GM12878 (cell line): Measurements from ENCODE around the gene PARP8. TPM values are rescaled to one million over a fixed set of nuclear protein-coding genes. Genes with fewer than 3 reads are reported as not detected.

Source experiments
- ATAC-seq: fragments of 200-7000 bp; cut with Tn5 transposase; 3 replicates; pipeline ENCODE4 v1.9.1; 2020; ENCODE audit warnings: mild to moderate bottlenecking, moderate library complexity
- BruUV-seq: library from RNA; stranded (reverse); fragments of 400-500 nt; replicated peaks from 2 replicates; lab custom pipeline; 2021; lab: Mats Ljungman, UMichigan
- CTCF ChIA-PET: fragments of 300-600 bp; sonication (Branson Sonifier 250); formaldehyde crosslinking; extraction: SDS; loops from one replicate; lab custom pipeline; 2021; ENCODE audit warnings: inconsistent platforms; lab: Yijun Ruan, JAX
- POLR2A ChIA-PET: fragments of 350-600 bp; formaldehyde crosslinking; extraction: SDS; loops from one replicate; lab custom pipeline; 2021; ENCODE audit warnings: inconsistent platforms; lab: Charles Lee
- RAD21 ChIA-PET: fragments of 300-600 bp; sonication (Branson Sonifier 250); formaldehyde crosslinking; loops from one replicate; lab custom pipeline; 2023; ENCODE audit warnings: antibody characterized with exemption; ENCODE audit not compliant: unreplicated experiment; lab: Charles Lee
- SMC1A ChIA-PET: fragments of 300-600 bp; sonication (Branson Sonifier 250); formaldehyde crosslinking; loops from one replicate; lab custom pipeline; 2023; ENCODE audit not compliant: unreplicated experiment, uncharacterized antibody; lab: Charles Lee
- DNase-seq: peaks from one replicate; pipeline ENCODE4 v3.0.0-alpha.2; 2011; ENCODE audit warnings: low read depth, low spot score
- FAIRE-seq: peaks from 3 replicates; lab custom pipeline; 2011; peaks lifted over from hg19 to GRCh38; lab: Jason Lieb, UNC
- H2AFZ ChIP-seq: 2 replicates; pipeline ENCODE4 v1.6.0; 2011; ENCODE audit warnings: low read depth, low read length, control low read depth; ENCODE audit not compliant: control insufficient read depth
- H3K27ac ChIP-seq: 2 replicates; pipeline ENCODE4 v1.5.1; 2011; ENCODE audit warnings: control low read depth; ENCODE audit not compliant: control insufficient read depth, insufficient read depth
- H3K27me3 ChIP-seq, 2 experiments: replicated peaks in 1 of 2; 2 replicates each; pipeline versions ENCODE4 v1.6.0 to v1.6.1; 2011; ENCODE audit warnings: low read length in 1 of 2; ENCODE audit not compliant: control insufficient read depth in 2 of 2, insufficient read depth in 2 of 2
- H3K36me3 ChIP-seq, 2 experiments: 2 replicates each; pipeline ENCODE4 v1.5.1; 2011; ENCODE audit warnings: low read length in 1 of 2; ENCODE audit not compliant: control insufficient read depth in 2 of 2, insufficient read depth in 2 of 2
- H3K4me1 ChIP-seq: 2 replicates; pipeline ENCODE4 v1.6.1; 2011; ENCODE audit warnings: mild to moderate bottlenecking, low read length, moderate library complexity, mixed read lengths; ENCODE audit not compliant: control insufficient read depth, insufficient read depth
- H3K4me2 ChIP-seq: 2 replicates; pipeline ENCODE4 v1.6.0; 2011; ENCODE audit warnings: control low read depth; ENCODE audit not compliant: control insufficient read depth, insufficient read depth
- H3K4me3 ChIP-seq: fragments of 200-600 bp; sonication (generic); 2 replicates; pipeline ENCODE4 v1.5.1; 2016
- H3K79me2 ChIP-seq: 2 replicates; pipeline ENCODE4 v1.6.0; 2011; ENCODE audit warnings: low read length; ENCODE audit not compliant: control insufficient read depth, insufficient read depth
- H3K9ac ChIP-seq: 2 replicates; pipeline ENCODE4 v1.8.0; 2011; ENCODE audit warnings: low read length, control low read depth, mixed read lengths; ENCODE audit not compliant: control insufficient read depth, insufficient read depth
- H3K9me3 ChIP-seq: replicated peaks from 3 replicates; pipeline ENCODE4 v1.5.1; 2011; ENCODE audit warnings: mild to moderate bottlenecking, low read length; ENCODE audit not compliant: control insufficient read depth, insufficient read depth
- H4K20me1 ChIP-seq: 2 replicates; pipeline ENCODE4 v1.6.0; 2011; ENCODE audit not compliant: control insufficient read depth, insufficient read depth
- HDAC6 ChIP-seq: fragments of 200-600 bp; sonication (generic); IDR thresholded peaks from one replicate; pipeline ENCODE4 v1.8.0; 2017; ENCODE audit warnings: antibody characterized with exemption; ENCODE audit not compliant: unreplicated experiment
- IRF5 ChIP-seq: fragments of 450-650 bp; IDR thresholded peaks from 2 replicates; pipeline ENCODE4 v1.6.1; 2017; ENCODE audit warnings: borderline replicate concordance
- MYC ChIP-seq: IDR thresholded peaks from 2 replicates; pipeline ENCODE4 v1.6.1; 2011; ENCODE audit warnings: mild to moderate bottlenecking, low read length, moderate library complexity, inconsistent platforms; ENCODE audit not compliant: insufficient read depth, insufficient replicate concordance, insufficient read length, severe bottlenecking
- PBX3 ChIP-seq: IDR thresholded peaks from 2 replicates; pipeline ENCODE4 v1.6.1; 2011; ENCODE audit warnings: mild to moderate bottlenecking, low read depth, low read length, moderate library complexity; ENCODE audit not compliant: insufficient replicate concordance
- PKNOX1 ChIP-seq: fragments of 450-650 bp; IDR thresholded peaks from 2 replicates; pipeline ENCODE4 v1.6.1; 2016; ENCODE audit warnings: mild to moderate bottlenecking
- RAD51 ChIP-seq: fragments of 450-650 bp; IDR thresholded peaks from 2 replicates; pipeline ENCODE4 v1.6.1; 2016; ENCODE audit warnings: moderate library complexity, mild to moderate bottlenecking, inconsistent platforms
- SMAD5 ChIP-seq: IDR thresholded peaks from 2 replicates; pipeline ENCODE4 v1.6.1; 2016; ENCODE audit warnings: antibody characterized with exemption, low read depth
- SMC3 ChIP-seq: IDR thresholded peaks from 2 replicates; pipeline ENCODE4 v1.6.1; 2011; ENCODE audit warnings: low read length, improper control_type of control experiment, borderline replicate concordance
- SREBF1 ChIP-seq: IDR thresholded peaks from 2 replicates; pipeline ENCODE4 v1.6.1; 2012; ENCODE audit warnings: mild to moderate bottlenecking, low read length
- TARDBP ChIP-seq: IDR thresholded peaks from 2 replicates; pipeline ENCODE4 v1.6.1; 2016; ENCODE audit warnings: borderline replicate concordance
- TBL1XR1 ChIP-seq: IDR thresholded peaks from 2 replicates; pipeline ENCODE4 v1.6.1; 2012; ENCODE audit warnings: low read depth, low read length, improper control_type of control experiment
- TCF12 ChIP-seq: IDR thresholded peaks from 2 replicates; pipeline ENCODE4 v1.6.1; 2011; ENCODE audit warnings: low read depth, mild to moderate bottlenecking, low read length
- ZBTB40 ChIP-seq: fragments of 450-650 bp; IDR thresholded peaks from 2 replicates; pipeline ENCODE4 v1.6.1; 2016; ENCODE audit warnings: mild to moderate bottlenecking, moderate library complexity, borderline replicate concordance
- WGBS: methylation state at CpG from one replicate; pipeline ENCODE4 v1.1.6; 2016; ENCODE audit warnings: low lambda C conversion rate; ENCODE audit not compliant: insufficient replicate concordance, insufficient coverage; ENCODE audit errors: missing lambda C conversion rate; 5-methylcytosine and 5-hydroxymethylcytosine counted together
- in situ Hi-C: fragments of 300-500 bp; cut with MboI; formaldehyde crosslinking; loops from 9 replicates; pipeline ENCODE4 v1.14.3; 2018; ENCODE audit warnings: mixed read lengths
- intact Hi-C: fragments of 100-400 bp; cut with micrococcal nuclease; formaldehyde crosslinking; loops from one replicate; pipeline ENCODE4 v1.14.2; 2022; ENCODE audit not compliant: unreplicated experiment
- polyA plus RNA-seq, 11 experiments: library from polyadenylated mRNA; depleted of rRNA in 4 of 11; unstranded in 6 of 11; stranded (reverse) in 5 of 11; fragments of >200 nt; fragmentation: Nextera tagmentation in 4 of 11; fragmentation: Illumina TruSeq in 1 of 11; extraction: Ambion mirVana in 4 of 11; extraction: Trizol in 1 of 11; gene quantifications; 1 replicate in 1 of 11; 2 replicates in 10 of 11; pipeline versions ENCODE4 v1.2.1 to v1.2.3, GENCODE V29; 2011 to 2016; ENCODE audit warnings: inconsistent platforms in 2 of 11, missing spikeins in 2 of 11, low read depth in 1 of 11
- total RNA-seq, 4 experiments: library from RNA; depleted of rRNA in 3 of 4; stranded (reverse); fragments of >200 nt in 3 of 4; fragmentation: Illumina TruSeq in 1 of 4; extraction: Trizol in 1 of 4; gene quantifications; 2 replicates each; pipeline versions ENCODE4 v1.2.1 to v1.2.3, GENCODE V29; 2013 to 2021

PARP8 gene
- total and polyA plus RNA-seq, 10 of the 15 experiments (the other 5 are each of a cell fraction or from before 2014, with no cell fraction given), result 9.1 to 65.2 (median 20.6) TPM

GRCh38 chr5:50727149-50727496, 60.7 kb downstream of the PARP8 start:
- ChIA-PET CTCF (interaction anchor here (1.4 kb wide), 1 partner anchor 16 kb away, joined by 5 read pairs; no protein-coding TSS in a partner anchor), SMC1A (interaction anchor here (0.6 to 1.3 kb wide), 2 partner anchors 8 to 17 kb away, joined by 3 to 5 read pairs; no protein-coding TSS in a partner anchor), POLR2A (no interaction called here), RAD21 (interaction anchor here (1.4 kb wide), 1 partner anchor 9 kb away, joined by 4 read pairs; no protein-coding TSS in a partner anchor)
- no peak for DNase-seq
- no peak for FAIRE-seq
- H3K36me3 ChIP-seq, result no peaks in the 10 kb centered on the region; a peak in 1 of 4 replicates
- peaks cover 38% of the 10 kb centered on the region for H3K79me2 ChIP-seq
- in situ Hi-C loops, result no loop called here
- no peak overlapping the region for H3K9ac ChIP-seq
- H4K20me1 ChIP-seq, result no peaks in the 10 kb centered on the region
- H2AFZ ChIP-seq, result no peak overlapping the region
- no TSS peak for BruUV-seq
- H3K27me3 ChIP-seq, result no peaks in the 10 kb centered on the region
- peaks cover 2% of the 10 kb centered on the region; the same call in 2 of the 3 replicates for H3K9me3 ChIP-seq
- TF ChIP-seq SMC3 (no peak), SMAD5 (no peak), IRF5 (no peak), TBL1XR1 (no peak), PKNOX1 (no peak), TARDBP (no peak), HDAC6 (no peak), PBX3 (no peak), RAD51 (no peak), TCF12 (no peak), ZBTB40 (no peak), MYC (no peak), SREBF1 (no peak)
- ATAC-seq, result peak; percentile 45
- intact Hi-C loops, result no loop called here
- H3K27ac ChIP-seq, result no peak overlapping the region
- no peak overlapping the region for H3K4me3 ChIP-seq
- 53% methylated on average over 5 of the region's 5 CpGs for WGBS
- H3K4me2 ChIP-seq, result no peak overlapping the region
- no peaks in the 10 kb centered on the region for H3K4me1 ChIP-seq
